GM21515 (cell line): Measurements from ENCODE around the gene PRR20C.
"Not testable (repeated sequence)": the region's sequence is repeated elsewhere in the genome, so short reads cannot be mapped to it uniquely, and the experiment has no call there.

Experiments used
- ATAC-seq: cut with Tn5 transposase; IDR thresholded peaks from one replicate; pipeline ENCODE4 v1.9.1; 2021; ENCODE audit not compliant: unreplicated experiment

The PRR20C gene

DNA sequence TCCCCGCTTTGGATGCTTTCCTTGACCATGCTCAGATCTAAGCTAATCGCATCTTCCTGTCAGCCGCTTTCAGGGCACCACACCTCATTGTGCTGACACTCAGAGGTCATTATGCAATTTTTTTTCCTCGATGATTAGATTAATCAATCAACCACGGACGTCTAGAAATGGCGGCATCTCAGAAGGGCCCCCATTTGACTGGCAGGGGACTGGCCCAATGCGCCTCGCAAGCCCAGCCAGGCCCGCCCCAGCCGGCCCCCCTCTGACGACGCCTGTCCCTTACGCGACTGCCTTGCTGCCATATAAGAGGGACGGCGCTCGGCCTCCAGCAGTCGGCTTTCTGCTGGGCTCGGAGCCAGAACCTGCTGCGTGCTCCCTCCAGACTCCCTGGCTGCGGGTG is at the start of gene PRR20C:
TSS of gene PRR20C (plus strand) at position 301 of the 400 bp plus-strand sequence. CDS start 387 bp downstream, outside the sequence.
- ATAC-seq: not testable (repeated sequence)

DNA sequence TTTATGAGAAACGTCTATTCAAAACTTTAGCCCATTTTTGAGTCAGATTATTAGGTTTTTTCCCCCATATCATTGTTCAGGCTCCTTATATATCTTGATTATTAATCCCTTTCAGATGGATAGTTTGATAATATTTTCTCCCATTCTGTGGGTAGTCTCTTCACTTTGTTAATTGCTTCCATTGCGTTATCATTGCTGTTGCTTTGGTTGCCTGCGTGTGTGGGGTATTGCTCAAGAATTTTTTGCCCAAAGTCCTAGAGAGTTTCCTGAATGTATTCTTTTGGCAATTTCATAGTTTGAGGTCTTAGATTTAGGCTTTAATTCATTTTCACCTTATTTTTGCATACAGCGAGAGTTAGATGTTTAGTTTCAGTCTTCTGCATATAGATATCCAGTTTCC is 38.9 kb upstream of the PRR20C start:
- ATAC-seq: no peak

DNA sequence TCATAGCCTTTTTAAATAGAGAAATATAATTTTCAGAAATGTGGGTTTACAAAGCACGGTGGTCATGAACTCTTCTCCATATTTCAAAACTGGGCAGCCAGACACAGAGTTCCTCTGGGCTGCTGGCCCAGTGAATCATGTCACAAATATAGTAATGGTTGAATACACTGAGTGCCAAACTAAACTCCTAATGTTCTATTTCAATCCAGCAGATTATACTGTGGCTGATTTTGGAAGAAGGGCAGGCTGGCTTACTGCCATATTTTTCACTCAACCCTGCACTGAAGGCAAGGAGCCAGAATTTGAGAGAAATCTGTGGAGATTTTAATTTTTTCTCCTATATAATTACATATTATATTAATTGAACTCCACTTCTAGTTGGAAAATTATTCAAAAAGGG is 30.2 kb upstream of the PRR20C start:
- no peak for ATAC-seq

DNA sequence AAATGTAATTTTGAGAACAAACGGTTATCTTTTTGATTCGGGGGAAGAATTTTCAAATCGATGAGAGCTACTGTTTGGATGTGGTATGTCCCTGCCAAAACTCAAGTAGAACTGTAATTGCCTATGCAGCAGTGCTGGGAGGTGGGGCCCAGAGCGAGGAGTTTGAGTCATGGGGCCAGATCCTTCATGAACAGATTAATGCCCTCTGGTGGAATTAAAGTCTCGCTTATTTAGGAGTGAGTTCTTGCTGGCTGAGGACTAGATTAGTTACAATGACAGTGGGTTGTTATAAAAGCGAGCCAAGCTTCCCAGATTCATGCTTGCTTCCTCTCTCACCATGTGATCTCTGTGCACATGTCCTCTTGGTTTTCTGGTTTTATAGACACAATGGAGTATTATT is 25.0 kb upstream of the PRR20C start:
- ATAC-seq: no peak

DNA sequence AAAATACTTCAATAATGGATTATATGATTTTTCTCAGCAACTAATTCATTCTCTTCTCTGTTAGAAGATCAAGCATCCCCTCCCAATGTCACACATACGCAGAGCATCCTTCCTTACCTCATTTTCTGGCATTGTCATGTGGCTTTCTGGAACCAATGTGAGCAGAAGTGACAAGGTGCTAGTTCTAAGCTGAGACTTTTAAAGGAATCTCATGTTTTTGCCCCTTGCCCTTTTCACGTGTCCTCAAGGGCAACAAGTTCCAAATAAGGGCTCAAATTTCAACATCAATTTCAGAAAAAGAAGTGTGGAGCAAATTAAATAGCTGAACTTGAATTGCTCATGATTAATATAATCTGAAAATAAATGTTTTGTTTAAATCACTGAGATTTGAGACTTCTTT is 17.8 kb upstream of the PRR20C start:
- ATAC-seq: no peak

DNA sequence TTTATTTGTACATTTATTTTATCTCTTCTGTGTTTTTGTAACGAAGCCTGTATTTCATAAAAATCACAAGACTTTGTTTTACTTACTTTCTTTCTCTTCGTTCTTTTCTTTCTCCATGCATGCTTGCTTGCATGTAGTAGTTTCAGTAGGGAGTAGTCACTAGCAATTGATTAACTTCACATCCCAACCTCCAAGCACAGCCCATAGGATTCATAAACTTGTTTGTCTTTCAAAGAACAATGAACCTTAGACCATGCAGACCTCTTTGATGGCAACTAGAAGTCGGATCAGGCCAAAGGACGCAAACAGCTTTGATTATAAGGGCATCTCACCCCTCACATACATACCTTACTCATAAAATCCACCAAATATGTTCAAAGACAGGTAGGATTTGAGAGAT is 16.3 kb upstream of the PRR20C start:
- ATAC-seq: no peak

DNA sequence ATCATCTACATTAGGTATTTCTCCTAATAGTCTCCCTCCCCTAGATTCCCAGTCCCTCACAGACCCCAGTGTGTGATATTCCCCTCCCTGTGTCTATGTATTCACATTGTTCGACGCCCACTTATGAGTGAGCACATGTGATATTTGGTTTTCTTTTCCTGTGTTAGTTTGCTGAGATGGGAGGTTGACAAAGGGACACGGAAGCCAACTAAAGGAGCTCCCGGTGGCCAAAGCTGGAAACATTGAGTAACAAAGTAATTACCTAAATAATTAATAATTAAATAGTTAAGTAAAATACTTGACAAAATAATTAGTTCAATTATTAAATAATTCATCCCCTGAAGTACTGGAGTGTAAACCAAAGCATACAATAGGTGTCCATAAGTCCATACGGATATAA is 14.9 kb upstream of the PRR20C start:
- no peak for ATAC-seq

DNA sequence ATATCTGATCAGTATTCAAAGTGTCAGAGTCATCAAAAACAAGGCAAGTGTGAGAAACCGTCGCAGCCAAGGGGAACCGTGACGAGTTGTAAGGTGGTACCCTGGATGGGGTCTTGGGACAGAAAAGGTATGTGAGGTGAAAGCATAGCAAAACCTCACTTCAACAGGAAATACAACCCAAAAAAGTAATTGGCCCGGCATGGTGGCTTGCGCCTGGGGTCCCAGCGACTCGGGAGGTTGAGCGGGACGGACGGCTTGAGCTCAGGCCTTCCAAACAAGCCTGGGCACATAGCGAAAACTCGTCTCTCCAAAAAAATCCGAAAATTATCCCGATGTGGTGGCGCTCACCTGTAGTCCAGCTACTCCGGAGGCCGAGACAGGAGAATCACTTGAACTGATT is 14.1 kb upstream of the PRR20C start:
- not testable (repeated sequence) for ATAC-seq

DNA sequence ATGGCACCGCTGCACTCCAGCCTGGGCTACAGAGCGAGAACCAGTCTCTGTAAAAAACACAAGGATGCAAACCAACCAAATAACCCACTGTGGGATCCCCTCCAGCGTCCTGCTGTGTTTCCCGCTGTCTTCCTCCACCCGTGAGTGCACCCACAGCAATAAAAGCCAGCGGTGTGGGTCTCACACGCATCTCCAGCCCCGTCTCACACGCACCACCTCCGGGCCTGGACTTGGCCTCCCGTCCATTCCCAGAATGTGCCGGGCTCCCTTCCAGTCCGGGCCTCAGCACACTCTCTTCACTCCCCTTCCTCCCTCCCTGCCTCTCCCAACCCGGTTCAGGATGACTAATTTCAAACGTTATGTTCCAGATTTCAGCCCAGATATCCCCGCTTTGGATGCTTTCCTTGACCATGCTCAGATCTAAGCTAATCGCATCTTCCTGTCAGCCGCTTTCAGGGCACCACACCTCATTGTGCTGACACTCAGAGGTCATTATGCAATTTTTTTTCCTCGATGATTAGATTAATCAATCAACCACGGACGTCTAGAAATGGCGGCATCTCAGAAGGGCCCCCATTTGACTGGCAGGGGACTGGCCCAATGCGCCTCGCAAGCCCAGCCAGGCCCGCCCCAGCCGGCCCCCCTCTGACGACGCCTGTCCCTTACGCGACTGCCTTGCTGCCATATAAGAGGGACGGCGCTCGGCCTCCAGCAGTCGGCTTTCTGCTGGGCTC is 13.5 kb upstream of the PRR20C start, which contains the start of gene PRR20A:
TSS of gene PRR20A (plus strand) at position 684 of the 734 bp plus-strand sequence. CDS start 387 bp downstream, outside the sequence.
- ATAC-seq: not testable (repeated sequence)

DNA sequence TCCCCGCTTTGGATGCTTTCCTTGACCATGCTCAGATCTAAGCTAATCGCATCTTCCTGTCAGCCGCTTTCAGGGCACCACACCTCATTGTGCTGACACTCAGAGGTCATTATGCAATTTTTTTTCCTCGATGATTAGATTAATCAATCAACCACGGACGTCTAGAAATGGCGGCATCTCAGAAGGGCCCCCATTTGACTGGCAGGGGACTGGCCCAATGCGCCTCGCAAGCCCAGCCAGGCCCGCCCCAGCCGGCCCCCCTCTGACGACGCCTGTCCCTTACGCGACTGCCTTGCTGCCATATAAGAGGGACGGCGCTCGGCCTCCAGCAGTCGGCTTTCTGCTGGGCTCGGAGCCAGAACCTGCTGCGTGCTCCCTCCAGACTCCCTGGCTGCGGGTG is 6.7 kb upstream of the PRR20C start, which contains the start of gene PRR20B:
TSS of gene PRR20B (plus strand) at position 301 of the 400 bp plus-strand sequence. CDS start 387 bp downstream, outside the sequence.
- not testable (repeated sequence) for ATAC-seq

DNA sequence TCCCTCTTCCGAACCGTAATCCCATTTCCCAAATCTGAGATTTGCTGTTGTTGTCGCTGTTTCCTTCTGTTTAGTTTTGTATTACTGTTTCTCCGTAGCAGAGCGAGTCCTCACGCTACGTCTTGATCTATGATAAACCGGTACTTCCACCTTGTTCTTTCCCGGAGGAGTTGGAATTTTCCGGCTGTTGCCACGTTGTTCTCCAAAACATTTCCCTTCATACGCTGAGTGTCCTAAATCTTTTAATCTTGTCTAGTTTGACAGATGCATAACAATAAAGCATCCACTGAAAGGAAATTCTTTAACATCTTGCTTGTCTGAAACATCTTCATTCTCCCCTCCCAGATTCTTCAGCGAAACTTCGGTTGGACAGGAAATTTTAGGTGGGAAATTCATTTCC is 5.8 kb upstream of the PRR20C start:
- not testable (repeated sequence) for ATAC-seq

DNA sequence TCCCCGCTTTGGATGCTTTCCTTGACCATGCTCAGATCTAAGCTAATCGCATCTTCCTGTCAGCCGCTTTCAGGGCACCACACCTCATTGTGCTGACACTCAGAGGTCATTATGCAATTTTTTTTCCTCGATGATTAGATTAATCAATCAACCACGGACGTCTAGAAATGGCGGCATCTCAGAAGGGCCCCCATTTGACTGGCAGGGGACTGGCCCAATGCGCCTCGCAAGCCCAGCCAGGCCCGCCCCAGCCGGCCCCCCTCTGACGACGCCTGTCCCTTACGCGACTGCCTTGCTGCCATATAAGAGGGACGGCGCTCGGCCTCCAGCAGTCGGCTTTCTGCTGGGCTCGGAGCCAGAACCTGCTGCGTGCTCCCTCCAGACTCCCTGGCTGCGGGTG is 6.5 kb downstream of the PRR20C start, which contains the start of gene PRR20D:
TSS of gene PRR20D (plus strand) at position 301 of the 400 bp plus-strand sequence. CDS start 387 bp downstream, outside the sequence.
- ATAC-seq: not testable (repeated sequence)

DNA sequence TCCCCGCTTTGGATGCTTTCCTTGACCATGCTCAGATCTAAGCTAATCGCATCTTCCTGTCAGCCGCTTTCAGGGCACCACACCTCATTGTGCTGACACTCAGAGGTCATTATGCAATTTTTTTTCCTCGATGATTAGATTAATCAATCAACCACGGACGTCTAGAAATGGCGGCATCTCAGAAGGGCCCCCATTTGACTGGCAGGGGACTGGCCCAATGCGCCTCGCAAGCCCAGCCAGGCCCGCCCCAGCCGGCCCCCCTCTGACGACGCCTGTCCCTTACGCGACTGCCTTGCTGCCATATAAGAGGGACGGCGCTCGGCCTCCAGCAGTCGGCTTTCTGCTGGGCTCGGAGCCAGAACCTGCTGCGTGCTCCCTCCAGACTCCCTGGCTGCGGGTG is 13.0 kb downstream of the PRR20C start, which contains the start of gene PRR20E:
TSS of gene PRR20E (plus strand) at position 301 of the 400 bp plus-strand sequence. CDS start 387 bp downstream, outside the sequence.
- ATAC-seq: not testable (repeated sequence)

DNA sequence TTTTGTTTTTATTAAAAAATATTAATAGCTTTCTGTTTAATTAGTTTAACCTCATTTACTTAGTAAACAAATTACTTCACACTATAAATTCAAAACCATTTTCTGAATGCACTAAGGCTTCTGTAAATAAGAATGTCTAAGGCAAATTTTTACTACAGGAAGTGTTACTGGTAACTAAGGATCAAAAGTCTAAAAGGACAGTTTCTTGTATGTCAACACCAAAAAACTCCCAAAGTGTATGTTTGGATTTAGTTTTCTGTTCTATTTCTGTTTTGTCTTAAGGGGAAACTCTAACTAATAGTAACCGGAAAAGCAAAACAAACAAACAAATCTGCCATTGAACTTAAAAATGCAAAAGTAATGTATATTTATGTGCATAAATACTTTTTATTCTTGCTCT is 37.8 kb downstream of the PRR20C start:
- no peak for ATAC-seq
